Fibroblast of pulmonary artery (primary cell): ENCODE measurements around the gene NTRK1.
A peak's percentile ranks its signal among the peaks of the same experiment; 100 is the strongest.

Source experiments
- DNase-seq: peaks from one replicate; pipeline ENCODE4 v3.0.0-alpha.2; 2010; ENCODE audit warnings: low read depth
- H3K4me3 ChIP-seq: replicated peaks from 2 replicates; pipeline ENCODE4 v1.5.1; 2011; ENCODE audit warnings: low read depth, mild to moderate bottlenecking, control low read depth, low read length, moderate library complexity
- CTCF ChIP-seq: IDR thresholded peaks from 2 replicates; pipeline ENCODE4 v1.5.1; 2011; ENCODE audit warnings: mild to moderate bottlenecking, control low read depth, low read length, inconsistent platforms; ENCODE audit errors: missing control alignments

The NTRK1 gene

DNA sequence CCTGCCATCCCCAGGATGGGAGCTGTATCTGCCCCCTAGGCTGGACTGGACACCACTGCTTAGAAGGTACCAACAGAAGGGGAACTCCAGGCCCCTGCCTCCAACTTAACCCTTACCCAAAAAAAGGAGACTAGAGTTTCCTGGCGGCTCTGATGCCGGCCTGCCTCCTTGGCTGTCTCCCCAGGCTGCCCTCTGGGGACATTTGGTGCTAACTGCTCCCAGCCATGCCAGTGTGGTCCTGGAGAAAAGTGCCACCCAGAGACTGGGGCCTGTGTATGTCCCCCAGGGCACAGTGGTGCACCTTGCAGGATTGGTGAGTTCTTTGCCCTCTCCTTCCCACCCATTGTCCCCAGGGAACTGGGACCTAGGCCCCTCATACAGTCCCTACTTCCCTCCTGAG is 51.6 kb downstream of the NTRK1 start:
- no peak for TF ChIP-seq CTCF
- H3K4me3 ChIP-seq, result no peak overlapping the region
- DNase-seq, result no peak

DNA sequence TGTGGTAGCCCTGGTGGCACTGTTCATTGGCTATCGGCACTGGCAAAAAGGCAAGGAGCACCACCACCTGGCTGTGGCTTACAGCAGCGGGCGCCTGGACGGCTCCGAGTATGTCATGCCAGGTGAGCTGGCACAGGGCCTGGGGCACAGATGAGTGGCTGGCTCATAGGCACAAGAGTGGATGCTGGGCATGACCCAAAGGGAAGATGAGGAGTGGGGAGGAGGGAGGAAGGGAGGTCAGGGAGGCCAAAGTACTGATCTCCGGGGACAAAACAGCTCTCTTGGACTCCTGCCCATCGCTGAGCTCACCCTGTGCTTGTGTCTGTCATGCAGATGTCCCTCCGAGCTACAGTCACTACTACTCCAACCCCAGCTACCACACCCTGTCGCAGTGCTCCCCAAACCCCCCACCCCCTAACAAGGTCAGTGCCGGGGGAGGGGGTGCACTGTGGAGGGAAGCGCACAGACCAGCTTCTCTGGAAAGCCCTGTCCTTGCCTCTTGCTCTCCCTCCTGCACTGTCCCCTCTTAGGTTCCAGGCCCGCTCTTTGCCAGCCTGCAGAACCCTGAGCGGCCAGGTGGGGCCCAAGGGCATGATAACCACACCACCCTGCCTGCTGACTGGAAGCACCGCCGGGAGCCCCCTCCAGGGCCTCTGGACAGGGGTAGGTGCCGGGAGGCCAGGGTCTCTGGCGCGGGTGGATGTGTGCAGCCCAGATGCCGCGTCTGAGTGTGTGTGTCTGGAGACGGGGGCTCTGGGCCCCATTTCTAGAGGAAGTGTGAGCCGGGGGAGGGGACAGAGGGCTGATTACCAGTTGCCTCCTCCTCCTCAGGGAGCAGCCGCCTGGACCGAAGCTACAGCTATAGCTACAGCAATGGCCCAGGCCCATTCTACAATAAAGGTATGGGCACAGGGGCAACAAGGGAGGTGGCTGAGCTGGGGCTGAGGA is 52.5 kb downstream of the NTRK1 start:
- TF ChIP-seq CTCF, result no peak
- no peak overlapping the region for H3K4me3 ChIP-seq
- no peak for DNase-seq

DNA sequence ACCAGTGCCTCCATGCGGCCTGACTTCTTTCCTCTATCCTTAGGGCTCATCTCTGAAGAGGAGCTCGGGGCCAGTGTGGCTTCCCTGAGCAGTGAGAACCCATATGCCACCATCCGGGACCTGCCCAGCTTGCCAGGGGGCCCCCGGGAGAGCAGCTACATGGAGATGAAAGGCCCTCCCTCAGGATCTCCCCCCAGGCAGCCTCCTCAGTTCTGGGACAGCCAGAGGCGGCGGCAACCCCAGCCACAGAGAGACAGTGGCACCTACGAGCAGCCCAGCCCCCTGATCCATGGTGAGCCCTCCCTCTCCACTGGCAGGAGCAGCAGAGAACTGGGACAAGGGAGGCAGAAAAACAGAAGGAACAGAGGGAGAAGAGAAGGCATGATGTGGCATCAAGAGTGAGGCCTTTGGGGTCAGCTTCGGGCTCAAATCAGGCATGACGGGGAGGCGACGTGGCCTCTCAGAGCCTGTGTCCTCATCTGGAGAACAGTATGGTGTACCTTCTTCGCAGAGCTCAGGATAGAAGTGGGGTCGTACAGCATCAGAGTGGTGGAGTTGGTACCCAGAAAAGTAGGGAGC is 53.2 kb downstream of the NTRK1 start:
- no peak for DNase-seq
- H3K4me3 ChIP-seq, result no peak overlapping the region
- no peak for TF ChIP-seq CTCF

DNA sequence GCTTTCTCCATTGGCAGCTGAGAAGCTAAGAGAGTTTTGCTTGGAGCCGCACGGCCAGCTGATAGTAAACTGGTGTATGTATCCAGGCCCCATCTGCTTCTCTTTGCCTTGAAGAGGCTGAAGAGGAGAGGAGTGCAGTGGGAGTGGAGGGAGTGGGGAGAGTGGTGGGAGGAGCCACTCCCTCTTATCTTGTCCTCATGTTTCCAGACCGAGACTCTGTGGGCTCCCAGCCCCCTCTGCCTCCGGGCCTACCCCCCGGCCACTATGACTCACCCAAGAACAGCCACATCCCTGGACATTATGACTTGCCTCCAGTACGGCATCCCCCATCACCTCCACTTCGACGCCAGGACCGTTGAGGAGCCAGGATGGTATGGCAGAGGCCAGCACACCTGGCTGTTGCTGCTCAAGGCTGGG is 53.8 kb downstream of the NTRK1 start:
- peak; percentile 56 for DNase-seq
- no peak overlapping the region for H3K4me3 ChIP-seq
- no peak for TF ChIP-seq CTCF

DNA sequence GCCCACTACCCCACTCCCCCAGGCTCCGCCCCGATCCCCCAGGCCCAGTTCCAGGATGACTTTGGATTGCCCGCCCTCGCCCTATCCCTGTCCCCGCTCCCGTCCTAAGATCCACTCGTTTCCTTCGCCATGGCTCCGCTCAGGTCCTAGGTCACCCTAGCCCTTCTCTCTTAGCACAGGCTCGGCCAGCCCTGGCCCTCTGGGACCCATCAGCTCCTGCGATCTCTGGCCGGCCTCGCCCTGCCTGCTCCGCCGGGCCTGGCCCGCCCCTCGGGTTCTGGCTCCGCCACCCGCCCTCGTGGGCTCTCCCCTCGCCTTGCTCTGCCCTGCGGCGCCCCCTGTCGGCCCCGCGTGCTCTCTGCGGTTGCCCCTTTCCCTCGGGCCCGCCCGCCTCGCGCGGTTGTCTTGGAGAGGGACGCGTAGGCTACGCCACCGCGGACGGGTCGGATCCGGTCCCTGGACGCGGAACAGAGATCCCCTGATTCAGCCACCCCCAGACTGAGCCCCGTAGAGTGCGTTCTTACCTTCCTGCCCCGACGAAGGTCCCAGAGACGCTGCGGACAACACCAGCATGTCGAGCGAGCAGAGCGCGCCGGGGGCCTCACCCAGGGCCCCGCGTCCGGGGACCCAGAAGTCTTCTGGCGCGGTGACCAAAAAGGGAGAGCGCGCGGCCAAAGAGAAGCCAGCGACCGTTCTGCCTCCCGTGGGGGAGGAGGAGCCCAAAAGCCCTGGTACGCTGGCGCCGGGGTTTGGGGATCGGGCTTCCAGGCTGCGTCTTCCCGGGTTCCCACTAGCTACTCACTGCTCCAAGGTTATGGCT is 59.8 kb downstream of the NTRK1 start, which contains the start of gene LRRC71:
Gene LRRC71, plus strand, starts transcription at position 400 of the 820 bp plus-strand sequence. Its CDS starts 172 bp downstream, at position 572.
- peak within 1 kb of the TSS; percentile 38 for H3K4me3 ChIP-seq
- TF ChIP-seq CTCF, result peak; percentile 58
- DNase-seq, result peak; percentile 78

DNA sequence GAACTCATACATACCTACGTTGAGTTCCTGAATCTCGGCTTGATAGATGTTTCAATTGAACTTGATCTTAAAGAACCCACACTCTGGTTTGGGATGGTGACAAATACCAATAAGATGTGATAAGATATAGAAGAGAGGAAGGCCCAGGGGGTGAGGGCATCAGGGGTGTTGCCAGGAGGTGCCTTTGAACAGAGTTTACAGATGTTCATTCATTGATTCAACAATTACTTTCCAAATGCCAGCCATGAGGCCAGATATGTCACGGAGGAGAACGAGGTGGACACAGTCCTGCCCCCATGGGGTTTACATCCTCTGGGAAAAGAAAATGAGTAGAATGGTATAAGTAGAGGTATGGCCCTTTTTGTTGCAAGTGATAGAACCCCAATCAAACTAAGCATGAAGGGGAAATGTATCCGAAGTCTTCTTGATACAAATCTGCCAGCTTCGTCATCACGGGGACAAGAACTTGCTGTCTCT is 60.4 kb downstream of the NTRK1 start:
- DNase-seq, result no peak
- TF ChIP-seq CTCF, result no peak
- no peak overlapping the region for H3K4me3 ChIP-seq
